Progenitor cell of endocrine pancreas (in vitro differentiated cells): ENCODE measurements around the gene ADCY5. TPM values are rescaled to one million over a fixed set of nuclear protein-coding genes. Genes with fewer than 3 reads are reported as not detected.

Experiments used
- DNase-seq: peaks from one replicate; pipeline ENCODE4 v3.0.0; 2021; ENCODE audit warnings: low spot score; ENCODE audit not compliant: unreplicated experiment
- H3K27ac Mint-ChIP-seq: 2 replicates; pipeline ENCODE4 v1.8.0; 2021; ENCODE audit warnings: mild to moderate bottlenecking, moderate library complexity, mixed read lengths
- H3K27me3 Mint-ChIP-seq: 2 replicates; pipeline ENCODE4 v1.8.0; 2021; ENCODE audit warnings: mixed read lengths
- H3K36me3 Mint-ChIP-seq: 2 replicates; pipeline ENCODE4 v1.8.0; 2022; ENCODE audit warnings: mixed read lengths; ENCODE audit not compliant: insufficient read depth
- H3K4me1 Mint-ChIP-seq: 2 replicates; pipeline ENCODE4 v1.8.0; 2021; ENCODE audit warnings: low read depth, mixed read lengths
- H3K4me3 Mint-ChIP-seq: 2 replicates; pipeline ENCODE4 v1.8.0; 2021; ENCODE audit warnings: low read depth, mild to moderate bottlenecking, moderate library complexity, mixed read lengths
- H3K9me3 Mint-ChIP-seq: 2 replicates; pipeline ENCODE4 v1.8.0; 2021; ENCODE audit warnings: low read depth, mixed read lengths
- CTCF ChIP-seq: fragments of 200-600 bp; sonication (generic); IDR thresholded peaks from one replicate; pipeline ENCODE4 v1.5.0; 2021; ENCODE audit warnings: antibody characterized with exemption, mild to moderate bottlenecking; ENCODE audit not compliant: unreplicated experiment
- total RNA-seq: library from RNA; stranded (reverse); gene quantifications from 2 replicates; pipeline ENCODE4 v1.2.1, GENCODE V29; 2021

ADCY5 gene
- total RNA-seq, 1 donor from 2014 or later: 33.8 TPM

DNA sequence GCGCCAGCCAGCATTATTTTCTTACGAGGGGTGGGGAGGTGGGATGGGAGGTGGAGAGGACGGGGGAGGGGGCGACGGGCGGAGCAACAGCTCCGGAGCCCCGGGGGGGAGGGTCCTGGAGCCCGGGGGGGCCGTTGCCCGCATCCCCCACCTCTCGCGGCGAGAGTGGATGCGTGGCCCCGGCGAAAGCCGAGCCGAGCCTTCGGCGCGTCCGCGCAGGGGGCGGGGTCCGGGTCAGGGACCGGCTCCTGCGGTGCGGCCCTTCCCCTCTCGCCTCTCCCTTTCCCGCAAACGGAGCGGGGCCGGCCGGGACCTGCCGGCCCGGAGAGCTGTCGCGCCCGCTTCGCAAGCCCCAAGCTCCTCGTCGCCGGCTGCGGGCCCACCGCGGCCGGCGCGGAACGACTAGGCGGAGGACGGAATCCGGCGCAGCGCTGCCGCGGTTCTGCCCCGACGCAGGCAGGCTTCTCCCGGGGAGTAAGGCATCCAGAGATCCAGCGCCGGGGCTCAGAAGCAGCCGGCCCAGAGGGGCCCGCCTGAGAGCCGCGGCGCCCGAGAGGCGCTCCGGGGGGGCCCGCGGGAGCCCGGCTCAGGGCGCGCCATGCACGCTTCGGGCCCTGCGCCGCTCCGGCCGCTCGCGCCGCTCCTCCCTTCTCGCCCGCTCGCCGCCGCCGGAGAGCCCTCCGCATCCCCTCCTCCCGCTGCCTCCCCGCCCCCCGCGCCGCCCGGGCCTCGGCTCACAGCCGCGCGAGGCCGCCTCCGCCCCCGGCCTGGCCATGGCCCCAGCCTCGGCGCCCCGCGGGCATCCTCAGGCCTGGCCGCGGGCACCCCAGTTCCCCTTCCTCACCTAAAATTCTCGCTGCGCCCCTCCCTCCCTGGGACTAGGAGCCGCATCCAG, 459 bp upstream of the ADCY5 start:
- peak; percentile 41 for DNase-seq
- Mint-ChIP-seq H3K36me3 (peaks cover 1% of the 10 kb centered on the region), H3K4me1 (peaks cover 34% of the 10 kb centered on the region), H3K27me3 (peaks cover 19% of the 10 kb centered on the region), H3K27ac (no peak overlapping the region), H3K9me3 (no peaks in the 10 kb centered on the region), H3K4me3 (peak overlapping the region; percentile 73)
- TF ChIP-seq CTCF: no peak

DNA sequence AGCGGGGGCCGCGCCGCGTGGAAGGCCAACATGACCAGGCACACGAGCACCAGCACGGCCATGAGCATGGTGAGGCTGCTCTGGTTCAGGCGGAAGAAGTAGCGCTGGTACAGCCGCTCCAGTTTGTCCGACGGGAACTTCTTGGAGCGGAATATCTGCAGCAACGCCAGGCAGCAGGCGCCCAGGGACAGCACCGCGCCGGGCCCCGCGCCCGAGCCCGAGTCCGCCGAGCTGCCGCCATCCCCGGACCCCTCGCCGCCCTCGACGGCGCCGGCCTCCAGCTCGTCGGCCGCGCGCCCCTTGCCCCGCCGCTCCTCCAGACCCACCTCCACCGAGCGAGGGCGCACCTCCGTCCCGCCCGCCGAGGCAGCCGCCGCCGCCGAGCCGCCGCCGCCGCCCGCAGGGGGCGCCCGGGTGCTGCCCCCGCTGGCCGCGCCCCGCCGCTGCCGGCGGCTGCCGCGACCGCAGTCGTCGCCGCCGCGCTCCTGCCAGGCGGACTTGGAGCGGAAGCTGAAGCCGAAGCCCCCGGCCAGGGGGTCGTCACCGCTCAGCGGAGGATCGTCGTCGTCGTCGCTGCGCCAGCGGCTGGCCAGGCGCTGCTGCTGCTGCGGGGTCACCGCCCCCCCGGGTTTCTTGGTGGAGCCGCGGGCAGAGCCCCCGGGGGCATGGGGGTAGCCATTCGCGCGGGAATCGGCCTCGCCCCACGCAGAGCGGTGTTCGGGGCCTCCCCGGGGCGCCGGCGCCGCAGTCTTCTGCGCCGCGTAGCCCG, 957 bp downstream of the ADCY5 start:
- Mint-ChIP-seq H3K4me3 (peak overlapping the region; percentile 73), H3K9me3 (no peaks in the 10 kb centered on the region), H3K27ac (no peak overlapping the region), H3K27me3 (peaks cover 15% of the 10 kb centered on the region), H3K36me3 (peaks cover 1% of the 10 kb centered on the region), H3K4me1 (peaks cover 34% of the 10 kb centered on the region)
- TF ChIP-seq CTCF: peak; percentile 54
- DNase-seq: peak; percentile 44

GRCh38 chr3:123447416-123447748, 1.5 kb downstream of the ADCY5 start:
- H3K27ac Mint-ChIP-seq: no peak overlapping the region
- H3K27me3 Mint-ChIP-seq: peaks cover 15% of the 10 kb centered on the region
- H3K9me3 Mint-ChIP-seq: no peaks in the 10 kb centered on the region
- H3K36me3 Mint-ChIP-seq: peaks cover 1% of the 10 kb centered on the region
- no peak for DNase-seq
- peaks cover 37% of the 10 kb centered on the region for H3K4me1 Mint-ChIP-seq
- H3K4me3 Mint-ChIP-seq: peak overlapping the region; percentile 73
- no peak for TF ChIP-seq CTCF

- no peak for TF ChIP-seq CTCF
- Mint-ChIP-seq H3K4me3 (peak overlapping the region; percentile 73), H3K27me3 (peaks cover 15% of the 10 kb centered on the region), H3K36me3 (peaks cover 1% of the 10 kb centered on the region), H3K27ac (peak overlapping the region; percentile 63), H3K9me3 (no peaks in the 10 kb centered on the region), H3K4me1 (peaks cover 37% of the 10 kb centered on the region)
- no peak for DNase-seq
These were observed 2.2 kb downstream of the ADCY5 start for GRCh38 chr3:123446610-123447109.

DNA sequence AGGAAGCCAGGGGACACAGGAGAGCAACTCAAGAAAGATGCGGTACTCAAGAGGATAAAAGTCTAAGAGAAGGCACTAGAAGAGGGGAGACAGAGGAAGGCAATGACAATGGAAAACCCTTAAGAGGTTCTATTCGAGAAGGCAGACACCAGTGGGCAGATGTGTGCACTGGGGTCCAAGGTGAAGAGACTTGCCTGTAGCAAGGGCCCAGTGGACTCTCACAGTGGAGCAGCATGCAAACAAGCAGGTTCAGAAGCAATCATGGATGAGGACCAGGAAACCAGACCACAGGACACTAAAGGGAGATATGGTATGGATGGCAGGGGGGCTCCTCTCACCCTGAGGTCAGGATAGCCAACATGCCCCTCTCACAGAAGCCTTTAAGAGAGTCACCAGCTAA, 2.7 kb downstream of the ADCY5 start:
- Mint-ChIP-seq H3K27me3 (peaks cover 15% of the 10 kb centered on the region), H3K27ac (no peak overlapping the region), H3K4me3 (peak overlapping the region; percentile 73), H3K9me3 (no peaks in the 10 kb centered on the region), H3K36me3 (peaks cover 1% of the 10 kb centered on the region), H3K4me1 (peaks cover 39% of the 10 kb centered on the region)
- DNase-seq: no peak
- TF ChIP-seq CTCF: no peak
